T-cell (primary cell): Measurements from ENCODE around the gene KCNIP4. TPM values are rescaled to one million over a fixed set of nuclear protein-coding genes. Genes with fewer than 3 reads are reported as not detected.
A peak's percentile ranks its signal among the peaks of the same experiment; 100 is the strongest.

Source experiments
- ATAC-seq, 4 experiments: fragments of 200-7000 bp in 3 of 4; fragments of 150-1000 bp in 1 of 4; cut with Tn5 transposase; replicated peaks in 1 of 4; 1 replicate in 3 of 4; 2 replicates in 1 of 4; pipeline ENCODE4 v1.10.0; 2021; ENCODE audit warnings: moderate library complexity in 3 of 4, mild to moderate bottlenecking in 2 of 4, moderate number of reproducible peaks in 1 of 4
- CTCF ChIA-PET, 2 donors: fragments of 300-600 bp; sonication (Branson Sonifier 250); formaldehyde crosslinking; loops; one replicate each; lab custom pipeline; 2022; ENCODE audit warnings: antibody characterized with exemption in 2 of 2; lab: Charles Lee
- POLR2A ChIA-PET, 2 donors: fragments of 300-600 bp; sonication (Branson Sonifier 250); formaldehyde crosslinking; loops; one replicate each; lab custom pipeline; 2022; ENCODE audit warnings: antibody characterized with exemption in 2 of 2; lab: Charles Lee
- DNase-seq, 35 experiments: peaks; one replicate each; pipeline versions ENCODE4 v3.0.0 to v3.0.0-alpha.2; 2013 to 2023
- H3K27ac ChIP-seq: one replicate; pipeline ENCODE4 v1.5.1; 2013; ENCODE audit warnings: low read length
- H3K27me3 ChIP-seq, 2 experiments: replicated peaks in 1 of 2; 1 replicate in 1 of 2; 2 replicates in 1 of 2; pipeline versions ENCODE4 v1.6.1 to v1.7.0; 2013; ENCODE audit warnings: low read length in 1 of 2, mixed read lengths in 1 of 2; ENCODE audit not compliant: control insufficient read depth in 2 of 2, insufficient read depth in 2 of 2; ENCODE audit errors: extremely low read depth in 1 of 2
- H3K36me3 ChIP-seq, 2 donors: 1 replicate in 1 of 2; 2 replicates in 1 of 2; pipeline versions ENCODE4 v1.6.1 to v1.7.0; 2013; ENCODE audit warnings: low read length in 1 of 2; ENCODE audit not compliant: control insufficient read depth in 2 of 2, insufficient read depth in 1 of 2; ENCODE audit errors: extremely low read depth in 1 of 2
- H3K4me1 ChIP-seq, 2 experiments: 1 replicate in 1 of 2; 2 replicates in 1 of 2; pipeline versions ENCODE4 v1.6.1 to v1.7.0; 2013; ENCODE audit warnings: low read length in 2 of 2, mixed read lengths in 1 of 2; ENCODE audit not compliant: insufficient read depth in 2 of 2, control insufficient read depth in 1 of 2; ENCODE audit errors: extremely low read depth in 1 of 2
- H3K4me3 ChIP-seq, 2 donors: 1 replicate in 1 of 2; 2 replicates in 1 of 2; pipeline versions ENCODE4 v1.5.1 to v1.7.0; 2013; ENCODE audit warnings: mild to moderate bottlenecking in 2 of 2, low read length in 1 of 2, moderate library complexity in 1 of 2; ENCODE audit not compliant: control insufficient read depth in 1 of 2; ENCODE audit errors: extremely low read depth in 1 of 2
- H3K9me3 ChIP-seq: 2 replicates; pipeline ENCODE4 v1.7.0; 2013
- H3K27ac Mint-ChIP-seq, 2 donors: one replicate each; pipeline ENCODE4 v1.8.0; 2020 to 2021; ENCODE audit warnings: mild to moderate bottlenecking in 2 of 2, mixed read lengths in 2 of 2
- H3K27me3 Mint-ChIP-seq, 2 donors: one replicate each; pipeline ENCODE4 v1.8.0; 2021 to 2022; ENCODE audit warnings: mixed read lengths in 2 of 2
- H3K36me3 Mint-ChIP-seq: one replicate; pipeline ENCODE4 v1.8.0; 2021; ENCODE audit warnings: mixed read lengths
- H3K4me1 Mint-ChIP-seq, 3 donors: one replicate each; pipeline ENCODE4 v1.8.0; 2020 to 2022; ENCODE audit warnings: mixed read lengths in 3 of 3, mild to moderate bottlenecking in 1 of 3
- H3K4me3 Mint-ChIP-seq, 3 donors: one replicate each; pipeline ENCODE4 v1.8.0; 2020 to 2022; ENCODE audit warnings: mild to moderate bottlenecking in 3 of 3, mixed read lengths in 3 of 3, moderate library complexity in 3 of 3
- H3K9me3 Mint-ChIP-seq, 3 donors: one replicate each; pipeline ENCODE4 v1.8.0; 2020 to 2022; ENCODE audit warnings: mixed read lengths in 3 of 3
- WGBS: methylation state at CpG from one replicate; pipeline ENCODE4 v1.1.5; 2013; ENCODE audit warnings: missing lambda C conversion rate; ENCODE audit not compliant: insufficient coverage; 5-methylcytosine and 5-hydroxymethylcytosine counted together
- total RNA-seq, 35 experiments: library from RNA in 6 of 35; stranded (reverse) in 6 of 35; fragments of 120-200 nt in 1 of 35; gene quantifications; one replicate each; pipeline versions ENCODE4 v1.2.1 to v1.2.4 and lab custom pipeline; 2013 to 2026

KCNIP4 gene
- total RNA-seq, 5 donors from 2014 or later (not counting 1 experiment from before 2014, with no cell fraction given): not detected

GRCh38 chr4:21802406-21802805 lies 146.2 kb downstream of the KCNIP4 start:
- Histone ChIP-seq H3K27ac (no peak overlapping the region), H3K4me3 (no peak overlapping the region), H3K27me3 (no peaks in the 10 kb centered on the region), H3K4me1 (no peaks in the 10 kb centered on the region), H3K9me3 (no peaks in the 10 kb centered on the region), H3K36me3 (no peaks in the 10 kb centered on the region)
- H3K4me3 Mint-ChIP-seq: no peak overlapping the region
- CTCF ChIA-PET: no interaction called here
- ATAC-seq: no peak
- POLR2A ChIA-PET: no interaction called here
- WGBS: no CpG with 5 or more reads among the region's 1 CpG
- no peaks in the 10 kb centered on the region for H3K9me3 Mint-ChIP-seq
- no peak overlapping the region for H3K27ac Mint-ChIP-seq
- H3K4me1 Mint-ChIP-seq: no peaks in the 10 kb centered on the region
- no peaks in the 10 kb centered on the region for H3K36me3 Mint-ChIP-seq
- DNase-seq: no peak
- H3K27me3 Mint-ChIP-seq: no peaks in the 10 kb centered on the region

- no peak for ATAC-seq
- H3K4me1 Mint-ChIP-seq: no peaks in the 10 kb centered on the region
- POLR2A ChIA-PET: no interaction called here
- no peak overlapping the region for H3K4me3 Mint-ChIP-seq
- Histone ChIP-seq H3K36me3 (no peaks in the 10 kb centered on the region), H3K4me3 (no peak overlapping the region), H3K9me3 (no peaks in the 10 kb centered on the region), H3K27ac (no peak overlapping the region), H3K27me3 (no peaks in the 10 kb centered on the region), H3K4me1 (no peaks in the 10 kb centered on the region)
- CTCF ChIA-PET: interaction anchor here in 1 of 2 donors (0.6 kb wide), 1 partner anchor 858 kb away, joined by 3 read pairs; no protein-coding TSS in a partner anchor
- H3K36me3 Mint-ChIP-seq: no peaks in the 10 kb centered on the region
- no CpG with 5 or more reads among the region's 5 CpGs for WGBS
- H3K27me3 Mint-ChIP-seq: no peaks in the 10 kb centered on the region
- no peak for DNase-seq
- H3K9me3 Mint-ChIP-seq: no peaks in the 10 kb centered on the region
- H3K27ac Mint-ChIP-seq: no peak overlapping the region
These were observed 146.7 kb downstream of the KCNIP4 start for GRCh38 chr4:21801661-21802385.

DNA sequence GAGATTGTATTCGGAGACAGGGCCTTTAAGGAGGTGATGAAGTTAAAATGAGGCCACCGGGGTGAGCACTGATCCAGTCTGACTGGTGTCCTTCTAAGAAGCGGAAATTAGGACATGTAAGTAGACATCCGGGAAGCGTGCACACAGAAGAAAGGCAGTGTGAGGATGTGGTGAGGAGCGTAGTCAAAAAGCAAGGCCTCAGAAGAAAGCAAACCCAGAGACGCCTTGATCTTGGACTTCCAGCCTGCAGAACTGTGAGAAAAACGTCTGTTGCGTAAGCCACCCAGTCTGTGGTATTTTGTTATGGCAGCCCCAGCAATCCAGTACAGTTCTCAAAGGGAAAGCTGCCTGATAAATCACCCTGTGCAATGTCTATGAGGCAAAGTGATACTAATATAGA lies 153.5 kb downstream of the KCNIP4 start:
- peak in 12 of 35 experiments; percentile 0 to 46 (median 4) for DNase-seq
- Mint-ChIP-seq H3K27me3 (no peaks in the 10 kb centered on the region), H3K4me1 (no peaks in the 10 kb centered on the region), H3K4me3 (no peak overlapping the region), H3K27ac (no peak overlapping the region), H3K9me3 (peaks cover 0 to 4% (median 0%) of the 10 kb centered on the region in 3 donors), H3K36me3 (no peaks in the 10 kb centered on the region)
- Histone ChIP-seq H3K9me3 (no peaks in the 10 kb centered on the region), H3K27ac (no peak overlapping the region), H3K36me3 (no peaks in the 10 kb centered on the region), H3K27me3 (no peaks in the 10 kb centered on the region), H3K4me1 (no peaks in the 10 kb centered on the region), H3K4me3 (no peak overlapping the region)
- POLR2A ChIA-PET: no interaction called here
- WGBS: 67% methylated on average over 7 of the region's 9 CpGs
- ATAC-seq: peak in 2 of 4 experiments; percentile 48 to 73
- CTCF ChIA-PET: no interaction called here

DNA sequence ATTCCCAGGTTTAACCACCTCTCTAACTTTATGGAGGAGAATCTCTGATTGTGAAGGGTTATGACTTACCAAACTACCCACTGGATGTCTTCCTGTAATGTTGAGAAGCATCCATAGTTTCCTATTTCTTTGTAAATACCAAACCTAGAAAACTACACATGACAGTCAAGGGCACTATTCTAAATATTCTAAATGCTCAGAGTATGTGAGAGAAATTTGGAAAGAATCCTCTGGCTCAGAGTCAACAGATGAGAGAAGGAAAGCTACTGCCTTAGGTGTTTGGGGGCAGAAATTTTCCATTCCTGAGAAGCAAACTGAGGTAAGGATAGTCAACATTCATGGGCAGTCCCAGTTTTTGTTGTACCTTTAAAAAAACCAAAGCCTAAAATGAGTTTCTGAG lies 155.8 kb downstream of the KCNIP4 start:
- no peak overlapping the region for H3K4me3 Mint-ChIP-seq
- no peaks in the 10 kb centered on the region for H3K36me3 Mint-ChIP-seq
- no peaks in the 10 kb centered on the region for H3K27me3 ChIP-seq
- CTCF ChIA-PET: interaction anchor here in 1 of 2 donors (1.0 kb wide), 1 partner anchor 595 kb away, joined by 3 read pairs; no protein-coding TSS in a partner anchor
- no peak overlapping the region for H3K4me3 ChIP-seq
- DNase-seq: no peak
- POLR2A ChIA-PET: no interaction called here
- H3K9me3 Mint-ChIP-seq: peaks cover 0 to 4% (median 0%) of the 10 kb centered on the region in 3 donors
- no peaks in the 10 kb centered on the region for H3K4me1 Mint-ChIP-seq
- H3K4me1 ChIP-seq: no peaks in the 10 kb centered on the region
- ATAC-seq: no peak
- H3K9me3 ChIP-seq: no peaks in the 10 kb centered on the region
- H3K27me3 Mint-ChIP-seq: no peaks in the 10 kb centered on the region
- H3K36me3 ChIP-seq: no peaks in the 10 kb centered on the region
- H3K27ac ChIP-seq: no peak overlapping the region
- no peak overlapping the region for H3K27ac Mint-ChIP-seq

GRCh38 chr4:21790438-21791029 lies 158.0 kb downstream of the KCNIP4 start:
- Histone ChIP-seq H3K36me3 (no peaks in the 10 kb centered on the region), H3K27ac (no peak overlapping the region), H3K27me3 (no peaks in the 10 kb centered on the region), H3K4me3 (no peak overlapping the region), H3K4me1 (no peaks in the 10 kb centered on the region), H3K9me3 (no peaks in the 10 kb centered on the region)
- no peaks in the 10 kb centered on the region for H3K27me3 Mint-ChIP-seq
- H3K9me3 Mint-ChIP-seq: peaks cover 0 to 4% (median 0%) of the 10 kb centered on the region in 3 donors
- CTCF ChIA-PET: interaction anchor here (0.6 to 3.1 kb wide), 6 partner anchors 8 to 898 kb away, joined by 3 to 25 read pairs (median 6); no protein-coding TSS in a partner anchor
- no peak for ATAC-seq
- WGBS: no CpG with 5 or more reads among the region's 4 CpGs
- H3K4me1 Mint-ChIP-seq: no peaks in the 10 kb centered on the region
- POLR2A ChIA-PET: no interaction called here
- H3K27ac Mint-ChIP-seq: no peak overlapping the region
- H3K36me3 Mint-ChIP-seq: no peaks in the 10 kb centered on the region
- DNase-seq: peak in 1 of 35 experiments; percentile 24
- H3K4me3 Mint-ChIP-seq: no peak overlapping the region

GRCh38 chr4:21780148-21780547 lies 168.4 kb downstream of the KCNIP4 start:
- Mint-ChIP-seq H3K27ac (no peak overlapping the region), H3K27me3 (peaks cover 4 to 17% of the 10 kb centered on the region in 2 donors), H3K9me3 (no peaks in the 10 kb centered on the region), H3K4me1 (no peaks in the 10 kb centered on the region), H3K36me3 (no peaks in the 10 kb centered on the region), H3K4me3 (no peak overlapping the region)
- no peak for ATAC-seq
- Histone ChIP-seq H3K4me3 (no peak overlapping the region), H3K27ac (no peak overlapping the region), H3K4me1 (no peaks in the 10 kb centered on the region), H3K9me3 (no peaks in the 10 kb centered on the region), H3K36me3 (no peaks in the 10 kb centered on the region), H3K27me3 (peaks cover 0 to 3% of the 10 kb centered on the region in 2 experiments)
- CTCF ChIA-PET: no interaction called here
- no peak for DNase-seq
- POLR2A ChIA-PET: no interaction called here
